Measurements from ENCODE around the gene UTP4.

The UTP4 gene

GRCh38 chr16:69188236-69188549 lies 55.7 kb downstream of the UTP4 start:
- TF ChIP-seq, protein P1, sequence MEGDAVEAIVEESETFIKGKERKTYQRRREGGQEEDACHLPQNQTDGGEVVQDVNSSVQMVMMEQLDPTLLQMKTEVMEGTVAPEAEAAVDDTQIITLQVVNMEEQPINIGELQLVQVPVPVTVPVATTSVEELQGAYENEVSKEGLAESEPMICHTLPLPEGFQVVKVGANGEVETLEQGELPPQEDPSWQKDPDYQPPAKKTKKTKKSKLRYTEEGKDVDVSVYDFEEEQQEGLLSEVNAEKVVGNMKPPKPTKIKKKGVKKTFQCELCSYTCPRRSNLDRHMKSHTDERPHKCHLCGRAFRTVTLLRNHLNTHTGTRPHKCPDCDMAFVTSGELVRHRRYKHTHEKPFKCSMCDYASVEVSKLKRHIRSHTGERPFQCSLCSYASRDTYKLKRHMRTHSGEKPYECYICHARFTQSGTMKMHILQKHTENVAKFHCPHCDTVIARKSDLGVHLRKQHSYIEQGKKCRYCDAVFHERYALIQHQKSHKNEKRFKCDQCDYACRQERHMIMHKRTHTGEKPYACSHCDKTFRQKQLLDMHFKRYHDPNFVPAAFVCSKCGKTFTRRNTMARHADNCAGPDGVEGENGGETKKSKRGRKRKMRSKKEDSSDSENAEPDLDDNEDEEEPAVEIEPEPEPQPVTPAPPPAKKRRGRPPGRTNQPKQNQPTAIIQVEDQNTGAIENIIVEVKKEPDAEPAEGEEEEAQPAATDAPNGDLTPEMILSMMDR (IDR thresholded peaks at IDR 0.05; ENCODE audit: control extremely low read depth, extremely low read depth, low read depth, missing control alignments) = no peak
- POLR2A ChIA-PET = no interaction called here
- CTCF ChIA-PET = interaction anchor here (1.3 to 1.4 kb wide), 2 partner anchors 35 to 38 kb away, joined by 3 to 5 read pairs; no protein-coding TSS in a partner anchor

DNA sequence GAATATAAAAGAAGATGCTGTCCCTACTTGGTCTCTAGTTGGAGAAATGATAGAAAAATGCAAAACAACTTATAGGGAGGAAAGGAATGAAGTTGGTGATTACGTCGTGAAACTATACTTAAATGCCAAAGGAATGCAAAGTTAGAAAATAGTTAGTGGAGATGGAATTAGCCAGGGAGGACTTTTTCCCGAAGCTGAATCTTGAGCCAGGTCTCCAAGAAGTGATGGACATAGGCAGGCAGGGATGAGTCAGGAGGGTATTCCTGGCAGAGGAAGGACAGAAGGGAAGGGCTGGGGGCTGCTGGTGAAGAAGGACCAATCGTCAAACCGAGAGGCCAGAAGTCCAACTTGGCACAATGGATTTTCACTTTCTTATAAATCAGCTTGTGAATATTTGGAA lies 56.3 kb downstream of the UTP4 start:
- DNase-seq (ENCODE audit: extremely low spot score) = no peak
- TF ChIP-seq, protein P1 (IDR thresholded peaks at IDR 0.05; ENCODE audit: control extremely low read depth, extremely low read depth, low read depth, missing control alignments) = no peak
- ChIA-PET CTCF (interaction anchor here (1.3 to 1.4 kb wide), 2 partner anchors 36 to 39 kb away, joined by 3 to 5 read pairs; no protein-coding TSS in a partner anchor), POLR2A (no interaction called here)

More at GRCh38 chr16:69188236-69188549, 55.7 kb downstream of the UTP4 start:
- DNase-seq (ENCODE audit: extremely low spot score) = no peak

DNA sequence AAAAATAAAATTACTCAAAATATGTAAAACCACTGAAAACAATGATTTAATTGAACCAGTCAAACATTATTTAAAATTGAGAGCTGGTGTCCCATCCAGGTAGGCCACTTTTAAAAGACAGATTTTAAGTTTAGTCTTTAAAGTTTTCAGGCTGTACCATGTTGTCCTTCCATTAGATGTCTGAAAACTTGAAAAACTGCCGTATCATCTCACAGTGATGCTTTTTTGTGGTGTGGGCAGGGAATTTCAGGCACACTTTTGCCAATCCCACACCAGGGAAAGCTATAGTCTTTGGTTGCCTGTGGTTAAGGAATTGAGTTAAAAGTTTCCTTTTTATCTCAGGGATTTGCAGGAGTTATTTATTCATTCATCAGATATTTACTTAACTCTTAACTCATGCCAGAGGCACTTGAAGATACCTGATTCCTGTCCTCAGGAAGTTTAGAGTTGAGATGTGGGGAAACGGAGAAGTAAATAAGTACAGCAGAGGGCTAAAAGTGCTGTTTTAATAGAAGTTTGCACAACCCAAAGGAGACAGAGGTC lies 57.7 kb downstream of the UTP4 start:
- DNase-seq (ENCODE audit: extremely low spot score) = no peak
- ChIA-PET POLR2A (no interaction called here), CTCF (interaction anchor here (1.1 to 1.2 kb wide), 2 partner anchors 12 to 22 kb away, joined by 3 read pairs; no protein-coding TSS in a partner anchor)
- TF ChIP-seq, protein P1 (IDR thresholded peaks at IDR 0.05; ENCODE audit: control extremely low read depth, extremely low read depth, low read depth, missing control alignments) = no peak

DNA sequence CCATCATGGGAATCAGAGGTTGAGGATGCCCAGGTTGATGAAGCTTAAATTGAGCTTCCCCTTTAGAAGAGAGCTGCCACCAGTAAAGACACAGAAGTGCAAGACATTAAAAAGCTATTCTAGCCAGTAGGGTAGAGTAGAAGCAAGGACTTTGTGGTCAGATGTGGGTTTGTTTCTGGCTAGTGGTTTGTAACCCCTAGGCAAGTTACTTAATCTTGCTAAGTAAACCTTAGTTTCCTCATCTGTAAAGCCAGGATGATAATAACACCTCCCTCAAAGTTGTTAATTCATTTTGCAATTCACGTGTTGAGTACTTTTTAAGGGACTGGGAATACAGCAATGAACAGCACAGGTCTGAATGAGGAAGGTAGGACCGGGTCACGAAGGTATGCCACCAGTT lies 58.1 kb downstream of the UTP4 start:
- no peak for DNase-seq (ENCODE audit: extremely low spot score)
- CTCF ChIA-PET = interaction anchor here (1.1 to 1.2 kb wide), 2 partner anchors 13 to 21 kb away, joined by 3 read pairs; no protein-coding TSS in a partner anchor
- POLR2A ChIA-PET = no interaction called here
- TF ChIP-seq, protein P1 (IDR thresholded peaks at IDR 0.05; ENCODE audit: control extremely low read depth, extremely low read depth, low read depth, missing control alignments) = no peak

GRCh38 chr16:69191136-69191535 lies 58.7 kb downstream of the UTP4 start:
- TF ChIP-seq, protein P1 (IDR thresholded peaks at IDR 0.05; ENCODE audit: control extremely low read depth, extremely low read depth, low read depth, missing control alignments) = no peak
- DNase-seq (ENCODE audit: extremely low spot score) = no peak
- CTCF ChIA-PET = interaction anchor here (1.2 kb wide), 1 partner anchor 21 kb away, joined by 3 read pairs; no protein-coding TSS in a partner anchor
- POLR2A ChIA-PET = interaction anchor here (0.6 kb wide), 1 partner anchor 116 kb away, joined by 3 read pairs; no protein-coding TSS in a partner anchor

DNA sequence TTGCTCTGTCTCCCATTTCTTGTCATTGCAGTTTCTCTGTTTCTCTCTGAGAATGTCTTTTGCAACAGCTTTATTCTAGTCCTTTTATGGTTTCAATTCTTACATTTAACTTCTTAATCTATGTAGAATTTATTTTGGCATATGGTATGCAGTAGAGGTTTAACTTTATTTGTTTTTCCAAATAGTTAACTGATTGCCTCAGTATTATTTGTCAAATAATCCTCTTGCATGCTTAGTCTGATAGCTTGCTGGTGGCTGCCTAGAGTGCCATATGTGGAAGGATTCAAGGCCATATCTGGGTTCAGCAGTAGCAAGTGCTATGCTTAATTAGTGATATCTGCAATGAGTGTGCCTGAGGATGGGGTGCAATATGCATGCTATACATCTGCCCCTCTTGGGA lies 61.4 kb downstream of the UTP4 start:
- ChIA-PET CTCF (interaction anchor here (1.9 kb wide), 1 partner anchor 15 kb away, joined by 7 read pairs; no protein-coding TSS in a partner anchor), POLR2A (no interaction called here)
- no peak for DNase-seq (ENCODE audit: extremely low spot score)
- TF ChIP-seq, protein P1 (IDR thresholded peaks at IDR 0.05; ENCODE audit: control extremely low read depth, extremely low read depth, low read depth, missing control alignments) = no peak

Measured in GM10248 (cell line).